ENCODE data around the gene NR3C2.

The NR3C2 gene

DNA sequence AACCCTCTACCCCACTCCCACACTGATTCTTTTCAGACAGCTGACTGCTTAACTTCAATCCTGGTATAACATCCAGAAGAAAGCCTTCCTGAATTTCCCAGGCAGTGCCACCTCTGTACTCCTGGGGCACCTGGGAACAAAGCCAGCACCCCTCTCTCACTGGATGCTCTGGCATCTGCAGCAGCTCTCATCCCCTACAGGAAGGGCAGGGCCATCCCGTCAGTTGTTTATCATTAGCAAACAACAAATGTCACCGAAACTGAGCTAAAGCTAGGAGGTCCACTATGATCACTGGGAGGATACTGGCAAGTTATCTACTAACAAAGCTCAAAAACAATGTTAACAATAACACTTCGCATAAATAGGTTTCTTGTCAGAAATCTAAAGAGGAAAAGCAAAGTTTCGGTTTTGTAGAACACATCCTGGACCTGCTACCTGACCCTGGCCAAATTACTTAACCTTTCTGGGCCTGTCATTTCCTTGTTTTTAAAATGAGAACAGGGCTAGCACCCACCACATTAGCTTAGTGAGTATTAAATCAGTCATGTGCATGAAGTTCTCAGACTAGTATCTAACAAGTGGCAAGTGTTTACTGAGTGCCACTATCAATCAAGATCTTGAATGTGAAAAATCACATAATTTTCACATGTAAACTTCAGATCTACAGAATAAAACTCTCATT, 86.6 kb downstream of the NR3C2 start:
- H3K4me3 ChIP-seq (ENCODE audit: low read length): no peak overlapping the region
- no peak for DNase-seq (ENCODE audit: low read depth)
- TF ChIP-seq, protein P1, sequence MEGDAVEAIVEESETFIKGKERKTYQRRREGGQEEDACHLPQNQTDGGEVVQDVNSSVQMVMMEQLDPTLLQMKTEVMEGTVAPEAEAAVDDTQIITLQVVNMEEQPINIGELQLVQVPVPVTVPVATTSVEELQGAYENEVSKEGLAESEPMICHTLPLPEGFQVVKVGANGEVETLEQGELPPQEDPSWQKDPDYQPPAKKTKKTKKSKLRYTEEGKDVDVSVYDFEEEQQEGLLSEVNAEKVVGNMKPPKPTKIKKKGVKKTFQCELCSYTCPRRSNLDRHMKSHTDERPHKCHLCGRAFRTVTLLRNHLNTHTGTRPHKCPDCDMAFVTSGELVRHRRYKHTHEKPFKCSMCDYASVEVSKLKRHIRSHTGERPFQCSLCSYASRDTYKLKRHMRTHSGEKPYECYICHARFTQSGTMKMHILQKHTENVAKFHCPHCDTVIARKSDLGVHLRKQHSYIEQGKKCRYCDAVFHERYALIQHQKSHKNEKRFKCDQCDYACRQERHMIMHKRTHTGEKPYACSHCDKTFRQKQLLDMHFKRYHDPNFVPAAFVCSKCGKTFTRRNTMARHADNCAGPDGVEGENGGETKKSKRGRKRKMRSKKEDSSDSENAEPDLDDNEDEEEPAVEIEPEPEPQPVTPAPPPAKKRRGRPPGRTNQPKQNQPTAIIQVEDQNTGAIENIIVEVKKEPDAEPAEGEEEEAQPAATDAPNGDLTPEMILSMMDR (conservative IDR thresholded peaks at IDR 0.05; ENCODE audit: low read depth, low read length): no peak

DNA sequence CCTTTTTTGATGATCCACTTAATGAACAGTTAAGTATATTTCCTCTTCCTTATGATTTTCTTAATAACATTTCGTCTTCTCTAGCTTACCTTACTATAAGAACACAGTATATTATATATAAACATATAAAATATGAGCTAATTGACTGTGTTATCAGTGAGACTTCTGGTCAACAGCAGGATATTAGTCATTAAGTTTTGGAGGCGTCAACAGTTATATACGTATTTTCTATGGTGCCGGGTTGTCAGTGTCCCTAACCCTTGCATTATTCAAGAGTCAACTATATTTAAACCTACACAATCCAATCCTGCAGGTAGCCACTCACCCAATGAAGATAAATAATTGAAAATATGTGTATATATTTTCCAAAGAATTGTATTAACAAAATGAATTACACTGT, 88.0 kb downstream of the NR3C2 start:
- DNase-seq (ENCODE audit: low read depth): no peak
- H3K4me3 ChIP-seq (ENCODE audit: low read length): no peak overlapping the region
- TF ChIP-seq, protein P1 (conservative IDR thresholded peaks at IDR 0.05; ENCODE audit: low read depth, low read length): no peak

- TF ChIP-seq, protein P1 (conservative IDR thresholded peaks at IDR 0.05; ENCODE audit: low read depth, low read length): no peak
- no peak for DNase-seq (ENCODE audit: low read depth)
- H3K4me3 ChIP-seq (ENCODE audit: low read length): no peak overlapping the region
Observed at GRCh38 chr4:148353571-148353970, 88.6 kb downstream of the NR3C2 start.

- TF ChIP-seq, protein P1 (conservative IDR thresholded peaks at IDR 0.05; ENCODE audit: low read depth, low read length): no peak
- DNase-seq (ENCODE audit: low read depth): no peak
Observed at GRCh38 chr4:148349153-148349552, 93.1 kb downstream of the NR3C2 start.

DNA sequence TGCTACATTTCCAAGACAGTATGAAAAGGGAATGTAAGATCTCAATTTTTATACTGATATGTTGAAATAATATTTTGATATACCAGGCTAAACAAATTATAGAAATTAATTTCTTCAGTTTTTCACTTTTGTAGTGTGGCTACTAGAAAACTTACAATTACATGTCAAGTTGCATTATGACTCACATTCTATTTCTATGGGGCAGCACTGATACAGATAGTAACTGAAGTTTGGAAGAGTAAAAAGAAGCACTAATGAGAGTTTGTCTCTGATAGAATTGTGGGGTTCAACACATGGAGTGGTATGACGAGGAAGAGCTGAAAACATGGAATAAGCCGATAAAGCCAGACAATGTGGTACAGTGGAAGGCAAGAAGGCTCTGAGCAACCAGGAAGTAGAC, 95.6 kb downstream of the NR3C2 start:
- DNase-seq (ENCODE audit: low read depth): no peak
- TF ChIP-seq, protein P1 (conservative IDR thresholded peaks at IDR 0.05; ENCODE audit: low read depth, low read length): no peak
- H3K4me3 ChIP-seq (ENCODE audit: low read length): no peak overlapping the region

More at GRCh38 chr4:148349153-148349552, 93.1 kb downstream of the NR3C2 start:
- no peak overlapping the region for H3K4me3 ChIP-seq (ENCODE audit: low read length)

DNA sequence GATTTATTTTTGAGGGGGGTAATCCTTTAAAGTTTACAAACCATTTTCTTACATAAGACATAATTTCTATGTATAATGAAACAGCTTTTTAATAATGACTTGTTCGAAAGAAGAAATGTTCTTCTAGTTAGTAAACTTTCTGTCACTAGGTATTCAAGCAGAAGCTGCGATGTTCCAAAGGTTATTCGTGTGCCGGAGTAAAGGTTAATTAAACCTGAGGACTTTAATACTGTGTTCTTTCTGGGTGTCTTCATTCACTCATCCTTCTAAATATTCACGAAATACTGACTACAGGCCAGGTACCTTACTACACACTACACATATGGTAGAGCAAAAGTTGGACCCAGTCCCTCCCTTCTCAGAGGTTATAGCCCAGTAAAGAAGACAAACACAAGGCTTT, 96.7 kb downstream of the NR3C2 start:
- H3K4me3 ChIP-seq (ENCODE audit: low read length): no peak overlapping the region
- TF ChIP-seq, protein P1 (conservative IDR thresholded peaks at IDR 0.05; ENCODE audit: low read depth, low read length): no peak
- DNase-seq (ENCODE audit: low read depth): no peak

DNA sequence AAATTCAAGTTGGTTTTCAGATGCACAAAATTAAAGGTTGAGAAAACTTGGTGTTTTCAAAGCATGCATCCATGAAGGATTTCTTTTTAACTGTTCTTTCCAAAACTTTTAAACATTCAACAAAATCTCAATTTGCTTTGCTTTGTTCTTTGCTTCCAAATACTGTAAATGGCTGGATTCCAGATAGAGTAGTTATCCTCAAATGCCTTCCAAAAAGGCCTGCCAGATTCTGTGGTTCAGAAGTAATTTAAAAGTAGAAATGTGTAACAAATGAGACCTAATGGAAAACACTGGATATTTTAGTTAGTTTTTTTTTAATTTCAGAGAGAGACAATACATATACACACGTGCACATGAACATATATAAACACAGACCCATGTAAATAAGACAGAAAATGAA, 97.3 kb downstream of the NR3C2 start:
- TF ChIP-seq, protein P1 (conservative IDR thresholded peaks at IDR 0.05; ENCODE audit: low read depth, low read length): no peak
- no peak overlapping the region for H3K4me3 ChIP-seq (ENCODE audit: low read length)
- no peak for DNase-seq (ENCODE audit: low read depth)
